OCI-LY7 (cell line): Measurements from ENCODE around the gene MGMT.

Experiments
- EZH2phosphoT487 ChIP-seq: fragments of 200-600 bp; sonication (generic); IDR thresholded peaks from 2 replicates; pipeline ENCODE4 v1.6.1; 2018; ENCODE audit warnings: low read depth, borderline replicate concordance, mild to moderate bottlenecking, mixed run types, antibody characterized with exemption, low read length, moderate library complexity, mixed read lengths
- TF ChIP-seq, protein P1 (sequence below): fragments of 200-600 bp; sonication (generic); conservative IDR thresholded peaks from 2 replicates; pipeline ENCODE4 v1.5.1; 2014; ENCODE audit warnings: mild to moderate bottlenecking, antibody characterized with exemption, low read length, moderate library complexity, mixed read lengths

DNA sequence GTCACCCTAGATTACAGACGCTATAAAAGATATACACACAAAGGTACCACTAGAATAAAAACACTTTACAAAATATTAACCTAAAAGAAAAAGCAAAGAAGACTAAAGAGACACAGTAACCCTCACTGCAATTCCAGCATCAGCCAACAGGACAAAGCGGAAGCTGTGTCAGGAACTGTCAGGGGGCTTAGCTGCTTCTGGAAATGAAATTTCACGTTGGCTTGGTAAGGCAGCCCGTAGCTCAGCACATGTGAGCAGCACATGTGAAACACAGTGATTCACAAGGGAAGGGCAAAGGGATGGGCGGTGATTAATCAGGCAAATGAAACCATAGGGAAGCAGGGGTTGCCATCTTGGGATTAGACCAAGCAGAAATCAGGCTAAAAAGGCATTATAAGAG is 195.4 kb downstream of the MGMT start:
- TF ChIP-seq, protein P1, sequence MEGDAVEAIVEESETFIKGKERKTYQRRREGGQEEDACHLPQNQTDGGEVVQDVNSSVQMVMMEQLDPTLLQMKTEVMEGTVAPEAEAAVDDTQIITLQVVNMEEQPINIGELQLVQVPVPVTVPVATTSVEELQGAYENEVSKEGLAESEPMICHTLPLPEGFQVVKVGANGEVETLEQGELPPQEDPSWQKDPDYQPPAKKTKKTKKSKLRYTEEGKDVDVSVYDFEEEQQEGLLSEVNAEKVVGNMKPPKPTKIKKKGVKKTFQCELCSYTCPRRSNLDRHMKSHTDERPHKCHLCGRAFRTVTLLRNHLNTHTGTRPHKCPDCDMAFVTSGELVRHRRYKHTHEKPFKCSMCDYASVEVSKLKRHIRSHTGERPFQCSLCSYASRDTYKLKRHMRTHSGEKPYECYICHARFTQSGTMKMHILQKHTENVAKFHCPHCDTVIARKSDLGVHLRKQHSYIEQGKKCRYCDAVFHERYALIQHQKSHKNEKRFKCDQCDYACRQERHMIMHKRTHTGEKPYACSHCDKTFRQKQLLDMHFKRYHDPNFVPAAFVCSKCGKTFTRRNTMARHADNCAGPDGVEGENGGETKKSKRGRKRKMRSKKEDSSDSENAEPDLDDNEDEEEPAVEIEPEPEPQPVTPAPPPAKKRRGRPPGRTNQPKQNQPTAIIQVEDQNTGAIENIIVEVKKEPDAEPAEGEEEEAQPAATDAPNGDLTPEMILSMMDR = no peak
- TF ChIP-seq EZH2phosphoT487 = no peak
